Astrocyte of the cerebellum (primary cell): ENCODE results near the gene HBB.

Experiments
- DNase-seq: peaks from one replicate; pipeline ENCODE4 v3.0.0-alpha.2; 2011; ENCODE audit warnings: low read depth
- H3K4me3 ChIP-seq: 2 replicates; pipeline ENCODE4 v1.5.1; 2011; ENCODE audit warnings: mild to moderate bottlenecking, low read depth, low read length, moderate library complexity
- CTCF ChIP-seq: IDR thresholded peaks from 2 replicates; pipeline ENCODE4 v1.5.1; 2012; ENCODE audit warnings: low read length, low read depth, moderate library complexity, mild to moderate bottlenecking; ENCODE audit errors: missing control alignments
- in situ Hi-C: cut with HindIII; loops from 2 replicates; pipeline ENCODE4 v1.10.0; 2017; ENCODE audit warnings: low sequenced_read_pairs

The HBB gene

GRCh38 chr11:5196731-5197130 lies 30.1 kb downstream of the HBB start:
- in situ Hi-C loops, result no loop called here
- no peak for TF ChIP-seq CTCF
- DNase-seq, result no peak
- no peak overlapping the region for H3K4me3 ChIP-seq

GRCh38 chr11:5196067-5196466 lies 30.8 kb downstream of the HBB start:
- H3K4me3 ChIP-seq, result no peak overlapping the region
- TF ChIP-seq CTCF, result no peak
- DNase-seq, result no peak
- in situ Hi-C loops, result no loop called here

- in situ Hi-C loops, result no loop called here
- no peak overlapping the region for H3K4me3 ChIP-seq
- DNase-seq, result no peak
- TF ChIP-seq CTCF, result no peak
Measured at GRCh38 chr11:5192738-5193137, 34.1 kb downstream of the HBB start.

GRCh38 chr11:5188201-5188600 lies 38.7 kb downstream of the HBB start:
- TF ChIP-seq CTCF, result no peak
- in situ Hi-C loops, result no loop called here
- no peak for DNase-seq
- no peak overlapping the region for H3K4me3 ChIP-seq

- H3K4me3 ChIP-seq, result no peak overlapping the region
- TF ChIP-seq CTCF, result no peak
- no peak for DNase-seq
- in situ Hi-C loops, result no loop called here
Measured at GRCh38 chr11:5178046-5178837, 48.6 kb downstream of the HBB start.
